ENCODE measurements around the gene CFAP46. TPM values are rescaled to one million over a fixed set of nuclear protein-coding genes. Genes with fewer than 3 reads are reported as not detected.

CFAP46 gene
- total and polyA plus RNA-seq, 10 of the 15 experiments (the other 5 are each of a cell fraction or from before 2014, with no cell fraction given), result 0.01 to 0.18 (median 0.03) TPM; not detected in 7

GRCh38 chr10:132786884-132787494 lies 155.4 kb downstream of the CFAP46 start:
- CTCF ChIA-PET, result no interaction called here
- no peaks in the 10 kb centered on the region for H3K36me3 ChIP-seq (ENCODE audit: control insufficient read depth in 2 of 2, insufficient read depth in 2 of 2, low read length in 1 of 2)
- POLR2A ChIA-PET, result no interaction called here
- no peaks in the 10 kb centered on the region for H3K27me3 ChIP-seq (replicated peaks in 1 of 2; ENCODE audit: control insufficient read depth in 2 of 2, insufficient read depth in 2 of 2, low read length in 1 of 2)
- intact Hi-C loops (cut with micrococcal nuclease; ENCODE audit: unreplicated experiment), result no loop called here
- H3K9me3 ChIP-seq (replicated peaks; ENCODE audit: control insufficient read depth, insufficient read depth, low read length), result no peaks in the 10 kb centered on the region; the same call in 2 of the 3 replicates
- no peak overlapping the region for H3K27ac ChIP-seq (ENCODE audit: control insufficient read depth, insufficient read depth)
- FAIRE-seq (no peak), DNase-seq (ENCODE audit: low read depth, low spot score) (no peak), ATAC-seq (no peak)
- H3K79me2 ChIP-seq (ENCODE audit: control insufficient read depth, insufficient read depth, low read length), result no peaks in the 10 kb centered on the region
- in situ Hi-C loops (cut with MboI), result no loop called here
- WGBS (ENCODE audit: insufficient coverage, insufficient replicate concordance, low lambda C conversion rate, missing lambda C conversion rate), result 26% methylated on average over 66 of the region's 80 CpGs
- no peak for TF ChIP-seq NBN (IDR thresholded peaks at IDR 0.05)
- no peak for TF ChIP-seq SMARCA5 (IDR thresholded peaks at IDR 0.05)
- no peak for TF ChIP-seq KLF5 (IDR thresholded peaks at IDR 0.05; ENCODE audit: partially characterized antibody)
- no peak for TF ChIP-seq FOS (IDR thresholded peaks at IDR 0.05; ENCODE audit: borderline replicate concordance, extremely low read depth, insufficient read length)
- no peak for TF ChIP-seq TARDBP (IDR thresholded peaks at IDR 0.05; ENCODE audit: borderline replicate concordance)
- TF ChIP-seq PAX8 (IDR thresholded peaks at IDR 0.05), result no peak
- no peak for TF ChIP-seq SPI1 (IDR thresholded peaks at IDR 0.05; ENCODE audit: borderline replicate concordance, insufficient read depth, low read depth, low read length)
- no peak for TF ChIP-seq YBX1 (IDR thresholded peaks at IDR 0.05)
- no peak for TF ChIP-seq E2F8 (IDR thresholded peaks at IDR 0.05; ENCODE audit: low read depth, partially characterized antibody)
- no peak for TF ChIP-seq ZNF207 (IDR thresholded peaks at IDR 0.05; ENCODE audit: borderline replicate concordance)
- H3K4me2 ChIP-seq (ENCODE audit: control insufficient read depth, insufficient read depth), result no peak overlapping the region
- no peaks in the 10 kb centered on the region for H4K20me1 ChIP-seq (ENCODE audit: control insufficient read depth, insufficient read depth)
- SMC1A ChIA-PET (ENCODE audit: uncharacterized antibody, unreplicated experiment), result no interaction called here
- no peaks in the 10 kb centered on the region for H3K4me1 ChIP-seq (ENCODE audit: control insufficient read depth, insufficient read depth, low read length)
- no peak overlapping the region for H3K9ac ChIP-seq (ENCODE audit: control insufficient read depth, insufficient read depth, low read length)
- no TSS peak for BruUV-seq (replicated peaks)
- H2AFZ ChIP-seq (ENCODE audit: control insufficient read depth, low read depth, low read length), result no peak overlapping the region
- H3K4me3 ChIP-seq, result no peak overlapping the region
- RAD21 ChIA-PET (ENCODE audit: unreplicated experiment), result no interaction called here
